AG04450 (cell line): ENCODE results near the gene CCNF. TPM values are rescaled to one million over a fixed set of nuclear protein-coding genes. Genes with fewer than 3 reads are reported as not detected.

ENCODE experiments used
- CTCF ChIA-PET: fragments of 300-600, 350-600 bp; formaldehyde crosslinking; extraction: SDS; loops from one replicate; lab custom pipeline; 2022; ENCODE audit warnings: antibody characterized with exemption, inconsistent platforms; lab: Charles Lee
- POLR2A ChIA-PET: fragments of 350-600 bp; formaldehyde crosslinking; extraction: SDS; loops from one replicate; lab custom pipeline; 2021; ENCODE audit warnings: antibody characterized with exemption, inconsistent platforms; lab: Yijun Ruan, JAX
- DNase-seq: peaks from one replicate; pipeline ENCODE4 v3.0.0-alpha.2; 2011; ENCODE audit warnings: low read depth, low spot score
- H3K27ac ChIP-seq: one replicate; pipeline ENCODE4 v1.5.1; 2012; ENCODE audit warnings: low read depth, low read length, control low read depth
- H3K27me3 ChIP-seq: one replicate; pipeline ENCODE4 v1.6.0; 2012; ENCODE audit warnings: low read length; ENCODE audit not compliant: control insufficient read depth, insufficient read depth
- H3K4me3 ChIP-seq: 2 replicates; pipeline ENCODE4 v1.5.1; 2011; ENCODE audit warnings: mild to moderate bottlenecking, low read depth, low read length, control low read depth
- H3K9me3 ChIP-seq: 2 replicates; pipeline ENCODE4 v1.5.1; 2012; ENCODE audit warnings: low read length; ENCODE audit not compliant: control insufficient read depth, insufficient read depth
- polyA plus RNA-seq: library from polyadenylated mRNA; depleted of rRNA; stranded (reverse); fragments of >200 nt; gene quantifications from 2 replicates; pipeline ENCODE4 v1.2.3, GENCODE V29; 2011; rRNA removed
- small RNA-seq: library from RNA; depleted of rRNA; stranded (forward); fragments of <200 nt; gene quantifications from one replicate; pipeline ENCODE3, GENCODE V24; 2012; ENCODE audit warnings: low read depth; ENCODE audit not compliant: insufficient read length
- TF ChIP-seq, protein P1 (sequence below): IDR thresholded peaks from 2 replicates; pipeline ENCODE4 v1.5.1; 2011; ENCODE audit warnings: low read depth, low read length, control low read depth, inconsistent platforms

CCNF gene
- polyA plus RNA-seq, 1 experiment, result 2.3 TPM

DNA sequence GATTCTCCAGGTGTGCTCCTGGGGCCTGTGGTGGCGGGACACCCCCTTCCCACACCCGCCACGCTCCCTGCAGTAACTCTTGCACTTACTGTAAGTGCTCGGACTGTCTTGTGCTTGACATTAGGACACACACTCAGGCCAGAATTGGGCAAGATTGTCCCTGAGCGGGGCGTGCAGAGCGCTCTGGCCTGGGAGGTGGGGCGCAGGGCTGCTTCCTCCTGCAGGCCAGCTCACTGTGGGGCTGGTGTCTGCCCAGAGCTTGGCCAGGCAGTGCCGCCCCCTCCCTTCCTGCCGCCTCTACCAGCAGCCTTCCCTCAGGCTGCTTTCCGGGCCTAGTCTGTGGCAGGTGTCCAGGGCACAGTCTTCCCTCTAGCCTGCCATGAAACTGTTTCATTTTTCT is 78.4 kb downstream of the CCNF start:
- Histone ChIP-seq H3K27ac (no peak overlapping the region), H3K9me3 (no peaks in the 10 kb centered on the region), H3K27me3 (no peaks in the 10 kb centered on the region), H3K4me3 (no peak overlapping the region)
- DNase-seq, result no peak
- TF ChIP-seq, protein P1, sequence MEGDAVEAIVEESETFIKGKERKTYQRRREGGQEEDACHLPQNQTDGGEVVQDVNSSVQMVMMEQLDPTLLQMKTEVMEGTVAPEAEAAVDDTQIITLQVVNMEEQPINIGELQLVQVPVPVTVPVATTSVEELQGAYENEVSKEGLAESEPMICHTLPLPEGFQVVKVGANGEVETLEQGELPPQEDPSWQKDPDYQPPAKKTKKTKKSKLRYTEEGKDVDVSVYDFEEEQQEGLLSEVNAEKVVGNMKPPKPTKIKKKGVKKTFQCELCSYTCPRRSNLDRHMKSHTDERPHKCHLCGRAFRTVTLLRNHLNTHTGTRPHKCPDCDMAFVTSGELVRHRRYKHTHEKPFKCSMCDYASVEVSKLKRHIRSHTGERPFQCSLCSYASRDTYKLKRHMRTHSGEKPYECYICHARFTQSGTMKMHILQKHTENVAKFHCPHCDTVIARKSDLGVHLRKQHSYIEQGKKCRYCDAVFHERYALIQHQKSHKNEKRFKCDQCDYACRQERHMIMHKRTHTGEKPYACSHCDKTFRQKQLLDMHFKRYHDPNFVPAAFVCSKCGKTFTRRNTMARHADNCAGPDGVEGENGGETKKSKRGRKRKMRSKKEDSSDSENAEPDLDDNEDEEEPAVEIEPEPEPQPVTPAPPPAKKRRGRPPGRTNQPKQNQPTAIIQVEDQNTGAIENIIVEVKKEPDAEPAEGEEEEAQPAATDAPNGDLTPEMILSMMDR, result no peak
- POLR2A ChIA-PET, result no interaction called here
- CTCF ChIA-PET, result no interaction called here

Small RNAs within 50 kb of the gene (small RNA-seq; reads per million reads assigned to genes)
- not detected for gene MIR6768

Other genes with a start within 250 kb of the CCNF start
- gene CASKIN1, start 232.8 kb upstream of the CCNF start, polyA plus RNA-seq, result 0.01 and 0.02 TPM in 2 replicates
- 41.1 and 55.1 TPM in 2 replicates for gene MLST8, start 224.0 kb upstream of the CCNF start, polyA plus RNA-seq
- gene BRICD5, start 218.6 kb upstream of the CCNF start, polyA plus RNA-seq, result 0.26 and 0.37 TPM in 2 replicates
- 3.6 and 4.8 TPM in 2 replicates for gene PGP, start 214.6 kb upstream of the CCNF start, polyA plus RNA-seq
- 8.5 and 11.2 TPM in 2 replicates for gene E4F1, start 205.9 kb upstream of the CCNF start, polyA plus RNA-seq
- 0.14 and 0.19 TPM in 2 replicates for gene DNASE1L2, start 193.0 kb upstream of the CCNF start, polyA plus RNA-seq
- 24.9 and 32.4 TPM in 2 replicates for gene ECI1, start 177.9 kb upstream of the CCNF start, polyA plus RNA-seq
- 95.3 and 99.9 TPM in 2 replicates for gene RNPS1, start 161.3 kb upstream of the CCNF start, polyA plus RNA-seq
- 0.06 and 0.30 TPM in 2 replicates for gene ABCA3, start 88.7 kb upstream of the CCNF start, polyA plus RNA-seq
- gene TEDC2, start 30.7 kb downstream of the CCNF start, polyA plus RNA-seq, result 1.8 TPM in 2 replicates
- 0.31 and 0.38 TPM in 2 replicates for gene NTN3, start 41.9 kb downstream of the CCNF start, polyA plus RNA-seq
- 6.0 and 6.4 TPM in 2 replicates for gene TBC1D24, start 45.7 kb downstream of the CCNF start, polyA plus RNA-seq
- 11.0 and 19.9 TPM in 2 replicates for gene ATP6V0C, start 84.5 kb downstream of the CCNF start, polyA plus RNA-seq
- 7.7 and 11.9 TPM in 2 replicates for gene AMDHD2, start 90.9 kb downstream of the CCNF start, polyA plus RNA-seq
- not detected in 2 replicates for gene CEMP1, start 102.0 kb downstream of the CCNF start, polyA plus RNA-seq
- 27.7 and 32.4 TPM in 2 replicates for gene PDPK1, start 108.6 kb downstream of the CCNF start, polyA plus RNA-seq